Loucy (cell line): Measurements from ENCODE around the gene VPREB1.

Source experiments
- H2AFZ ChIP-seq: fragments of 200-600 bp; sonication (generic); 2 replicates; pipeline ENCODE4 v1.6.0; 2016; ENCODE audit warnings: antibody characterized with exemption, mild to moderate bottlenecking, low read length, moderate library complexity
- H3F3A ChIP-seq: fragments of 200-600 bp; 2 replicates; pipeline ENCODE4 v1.6.0; 2016; ENCODE audit warnings: antibody characterized with exemption, low read depth, mild to moderate bottlenecking
- H3K27me3 ChIP-seq: fragments of 200-600 bp; sonication (generic); 2 replicates; pipeline ENCODE4 v1.6.1; 2014; ENCODE audit warnings: low read length, mild to moderate bottlenecking; ENCODE audit not compliant: insufficient read depth, poor library complexity, severe bottlenecking
- H3K36me3 ChIP-seq: fragments of 200-600 bp; sonication (generic); 2 replicates; pipeline ENCODE4 v1.6.1; 2016; ENCODE audit warnings: low read length; ENCODE audit not compliant: insufficient read depth
- H3K4me1 ChIP-seq: fragments of 200-600 bp; sonication (generic); 2 replicates; pipeline ENCODE4 v1.5.1; 2014; ENCODE audit warnings: low read length, mild to moderate bottlenecking; ENCODE audit not compliant: insufficient read depth, poor library complexity, severe bottlenecking
- H3K4me2 ChIP-seq: fragments of 200-600 bp; sonication (generic); 2 replicates; pipeline ENCODE4 v1.6.0; 2014; ENCODE audit warnings: antibody characterized with exemption, low read length, low read depth, mild to moderate bottlenecking; ENCODE audit not compliant: poor library complexity, severe bottlenecking
- H3K4me3 ChIP-seq: fragments of 200-600 bp; sonication (generic); 2 replicates; pipeline ENCODE4 v1.5.1; 2014; ENCODE audit warnings: low read length, mild to moderate bottlenecking, mixed read lengths; ENCODE audit not compliant: poor library complexity, severe bottlenecking
- H3K79me2 ChIP-seq: fragments of 200-600 bp; sonication (generic); 2 replicates; pipeline ENCODE4 v1.6.1; 2014; ENCODE audit warnings: low read length; ENCODE audit not compliant: insufficient read depth
- H3K9ac ChIP-seq: fragments of 200-600 bp; sonication (generic); 2 replicates; pipeline ENCODE4 v1.6.0; 2014; ENCODE audit warnings: mild to moderate bottlenecking, low read depth, low read length, moderate library complexity; ENCODE audit not compliant: poor library complexity, severe bottlenecking
- H3K9me2 ChIP-seq: fragments of 200-600 bp; sonication (generic); replicated peaks from 2 replicates; pipeline ENCODE4 v1.6.1; 2016; ENCODE audit warnings: low read depth, low read length, mixed read lengths
- H3K9me3 ChIP-seq: fragments of 200-600 bp; sonication (generic); 2 replicates; pipeline ENCODE4 v1.6.1; 2014; ENCODE audit warnings: mild to moderate bottlenecking, antibody characterized with exemption, low read length, low read depth; ENCODE audit not compliant: insufficient read depth
- H4K20me1 ChIP-seq: fragments of 200-600 bp; sonication (generic); 2 replicates; pipeline ENCODE4 v1.6.0; 2014; ENCODE audit warnings: antibody characterized with exemption, low read length, mild to moderate bottlenecking; ENCODE audit not compliant: insufficient read depth, poor library complexity, severe bottlenecking
- CTCF ChIP-seq: fragments of 200-600 bp; sonication (generic); conservative IDR thresholded peaks from 2 replicates; pipeline ENCODE4 v1.5.1; 2014; ENCODE audit warnings: mild to moderate bottlenecking, antibody characterized with exemption, low read length
- EZH2phosphoT487 ChIP-seq: fragments of 200-600 bp; IDR thresholded peaks from 2 replicates; pipeline ENCODE4 v1.6.1; 2018; ENCODE audit warnings: antibody characterized with exemption, mild to moderate bottlenecking, moderate library complexity, borderline replicate concordance

The VPREB1 gene

GRCh38 chr22:22242488-22242887 is 2.1 kb upstream of the VPREB1 start:
- Histone ChIP-seq H3K9ac (peak overlapping the region; percentile 97), H3K4me3 (no peak overlapping the region), H3F3A (0 out of 2 replicates have a peak, but pooled peaks cover 3% of the 10 kb centered on the region), H3K79me2 (peaks cover 30% of the 10 kb centered on the region), H3K9me2 (no peaks in the 10 kb centered on the region), H4K20me1 (no peaks in the 10 kb centered on the region), H2AFZ (no peak overlapping the region), H3K4me1 (peaks cover 50% of the 10 kb centered on the region), H3K9me3 (no peaks in the 10 kb centered on the region), H3K27me3 (no peaks in the 10 kb centered on the region), H3K4me2 (peak overlapping the region; percentile 85), H3K36me3 (no peaks in the 10 kb centered on the region)
- TF ChIP-seq EZH2phosphoT487 (no peak), CTCF (no peak)

- Histone ChIP-seq H3K9me3 (no peaks in the 10 kb centered on the region), H4K20me1 (no peaks in the 10 kb centered on the region), H3K4me1 (peaks cover 57% of the 10 kb centered on the region), H3K36me3 (no peaks in the 10 kb centered on the region), H3K27me3 (no peaks in the 10 kb centered on the region), H3K9me2 (no peaks in the 10 kb centered on the region), H3K4me3 (peak overlapping the region; percentile 85), H2AFZ (no peak overlapping the region), H3K79me2 (peaks cover 37% of the 10 kb centered on the region), H3F3A (0 out of 2 replicates have a peak, but pooled peaks cover 7% of the 10 kb centered on the region), H3K4me2 (peak overlapping the region; percentile 85), H3K9ac (peak overlapping the region; percentile 97)
- TF ChIP-seq EZH2phosphoT487 = no peak
- TF ChIP-seq CTCF = no peak
Observed at GRCh38 chr22:22243033-22243680, 1.4 kb upstream of the VPREB1 start.

- Histone ChIP-seq H3K79me2 (peaks cover 38% of the 10 kb centered on the region), H4K20me1 (no peaks in the 10 kb centered on the region), H3K27me3 (no peaks in the 10 kb centered on the region), H3K36me3 (no peaks in the 10 kb centered on the region), H3K9ac (peak overlapping the region; percentile 97), H3F3A (peaks cover 22% of the 10 kb centered on the region), H3K4me1 (peaks cover 75% of the 10 kb centered on the region), H3K4me2 (peak overlapping the region; percentile 85), H3K9me3 (no peaks in the 10 kb centered on the region), H3K4me3 (peak overlapping the region; percentile 85), H3K9me2 (no peaks in the 10 kb centered on the region), H2AFZ (no peak overlapping the region)
- TF ChIP-seq CTCF = no peak
Observed at GRCh38 chr22:22245256-22245909, 797 bp downstream of the VPREB1 start.
